Epithelial cell of proximal tubule (primary cell): ENCODE data around the gene SPDYE4. TPM values are rescaled to one million over a fixed set of nuclear protein-coding genes. Genes with fewer than 3 reads are reported as not detected.

Source experiments
- DNase-seq: peaks from one replicate; pipeline ENCODE4 v3.0.0-alpha.2; 2011; ENCODE audit warnings: low read depth
- H3K4me3 ChIP-seq: 2 replicates; pipeline ENCODE4 v1.5.1; 2011; ENCODE audit warnings: low read depth, mild to moderate bottlenecking, low read length
- CTCF ChIP-seq: conservative IDR thresholded peaks from 2 replicates; pipeline ENCODE4 v1.5.1; 2012; ENCODE audit warnings: low read depth, mild to moderate bottlenecking, low read length
- total RNA-seq: library from RNA; depleted of rRNA; stranded (reverse); fragments of >200 nt; gene quantifications from 2 replicates; pipeline ENCODE4 v1.2.3, GENCODE V29; 2015

SPDYE4 gene
- total RNA-seq, 1 donor from 2014 or later: not detected

GRCh38 chr17:8746501-8747236 lies 11.7 kb downstream of the SPDYE4 start:
- peak overlapping the region; percentile 57 for H3K4me3 ChIP-seq
- TF ChIP-seq CTCF: no peak
- no peak for DNase-seq

DNA sequence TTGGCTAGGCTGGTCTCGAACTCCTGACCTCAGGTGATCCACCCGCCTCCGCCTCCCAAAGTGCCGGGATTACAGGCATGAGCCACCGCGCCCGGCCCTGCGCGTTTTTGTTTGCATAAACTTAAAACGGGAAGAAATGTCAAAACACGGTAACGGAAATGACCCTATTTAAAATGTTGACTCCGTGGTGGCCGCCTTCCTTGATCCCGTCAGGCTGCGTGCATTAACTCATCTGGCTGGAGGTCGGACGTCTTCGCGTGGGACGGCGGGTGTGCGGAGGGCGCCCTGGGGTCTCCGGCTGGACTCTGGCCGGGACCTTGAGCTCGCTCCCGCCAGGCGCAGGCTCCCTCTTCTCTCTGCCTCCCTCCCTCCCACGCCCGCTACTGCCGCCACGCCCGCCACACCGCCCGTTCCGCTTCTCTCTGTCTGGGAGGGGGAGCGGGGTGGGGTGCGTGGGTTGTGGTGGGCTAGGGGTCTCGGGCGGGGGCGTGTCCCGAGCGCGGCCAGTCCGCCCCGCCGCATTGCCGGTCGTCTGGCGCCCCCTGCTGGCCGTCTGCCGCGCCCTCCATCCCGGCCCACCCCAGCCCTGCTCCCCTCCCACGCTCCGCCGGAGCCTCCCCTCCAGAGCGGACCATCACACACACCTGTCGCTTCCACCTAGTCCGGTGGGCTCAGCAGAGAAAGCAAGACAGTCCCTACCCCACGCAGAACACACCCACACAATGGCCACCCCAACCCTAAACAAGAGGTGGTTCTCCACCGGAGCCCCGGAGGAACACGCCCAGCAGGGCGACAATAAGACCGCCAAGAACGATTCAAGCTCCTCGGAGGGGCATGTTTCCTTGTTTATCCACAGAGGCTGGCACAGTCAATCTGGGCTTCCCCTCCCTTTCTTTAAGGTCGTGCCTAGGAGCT lies 12.5 kb downstream of the SPDYE4 start:
- DNase-seq: no peak
- peak; percentile 62 for TF ChIP-seq CTCF
- H3K4me3 ChIP-seq: peak overlapping the region; percentile 57

DNA sequence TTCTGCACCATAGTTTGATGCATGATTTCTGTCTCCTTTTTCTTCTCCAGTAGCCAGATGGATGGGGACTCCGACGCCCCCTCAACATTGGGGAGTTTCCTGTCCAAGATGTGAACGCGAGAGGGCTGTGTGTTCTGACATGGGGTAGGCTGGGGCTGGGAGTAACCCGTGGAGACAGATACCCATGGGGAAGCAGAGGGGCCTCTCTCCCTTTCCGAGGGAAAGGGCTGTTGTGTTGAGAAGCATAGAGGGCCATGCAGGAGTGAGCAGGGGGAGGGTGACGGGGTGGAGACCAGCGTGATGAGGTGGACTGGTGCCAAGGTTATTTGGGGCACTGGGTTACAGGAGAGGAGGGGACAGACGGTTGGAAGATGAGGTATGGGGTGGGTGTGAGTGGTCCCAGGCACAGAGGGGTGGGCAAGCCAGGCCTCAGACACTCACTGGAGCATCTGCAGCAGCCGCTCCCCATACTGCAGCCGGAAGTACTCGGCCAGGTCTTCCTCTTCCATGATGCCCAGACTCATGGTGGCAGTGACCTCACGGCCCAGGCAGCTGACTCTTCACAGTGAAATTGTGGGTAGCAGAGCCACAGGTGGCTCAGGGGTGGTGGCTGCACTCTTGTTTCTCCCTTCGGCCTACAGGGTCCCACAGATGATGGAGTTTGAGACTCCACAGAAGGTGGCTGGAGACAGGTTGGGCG lies 14.1 kb downstream of the SPDYE4 start:
- no peak overlapping the region for H3K4me3 ChIP-seq
- TF ChIP-seq CTCF: no peak
- DNase-seq: no peak

DNA sequence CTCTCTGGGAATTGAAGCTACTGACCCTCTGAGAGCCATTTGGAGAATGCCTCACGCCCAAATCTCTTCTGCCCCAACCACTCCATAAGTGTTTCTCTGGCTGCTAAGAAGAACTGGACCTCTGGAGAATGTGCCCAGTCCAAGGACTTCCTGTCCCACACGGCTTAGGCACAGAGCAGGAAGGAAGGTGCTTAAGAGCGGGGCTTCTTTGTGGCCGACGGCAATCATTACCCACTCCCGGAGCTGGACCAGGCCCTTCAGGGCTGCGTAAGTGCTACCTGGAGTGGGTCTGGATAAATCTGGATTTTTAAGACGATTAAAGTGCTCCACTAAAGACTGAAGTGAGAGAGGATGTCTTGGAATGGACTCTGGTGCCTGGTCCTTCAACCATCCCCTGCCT lies 15.5 kb downstream of the SPDYE4 start:
- no peak for DNase-seq
- TF ChIP-seq CTCF: no peak
- no peak overlapping the region for H3K4me3 ChIP-seq

- TF ChIP-seq CTCF: no peak
- DNase-seq: no peak
- no peak overlapping the region for H3K4me3 ChIP-seq
Observed at GRCh38 chr17:8742274-8742673, 16.1 kb downstream of the SPDYE4 start.

DNA sequence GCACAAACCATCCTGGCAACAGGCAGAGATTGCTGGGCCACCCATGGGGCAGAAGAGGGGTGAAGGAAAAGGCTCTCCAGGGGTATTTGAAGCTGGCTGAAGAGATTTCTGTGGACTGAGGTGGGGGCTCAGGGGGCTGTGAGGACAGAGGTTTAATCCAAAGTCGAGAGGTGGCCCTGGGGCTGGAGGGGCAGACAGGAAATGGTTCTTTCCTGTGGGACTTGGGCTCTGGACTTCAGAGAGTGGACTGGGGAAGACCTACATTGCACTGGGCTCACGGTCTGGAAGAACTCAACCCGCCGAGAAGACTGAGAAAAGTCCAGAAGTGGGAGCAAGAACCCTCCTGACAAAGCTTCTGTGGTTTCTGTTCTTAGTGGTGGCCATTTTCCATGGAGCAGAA lies 16.6 kb downstream of the SPDYE4 start:
- TF ChIP-seq CTCF: no peak
- DNase-seq: no peak
- no peak overlapping the region for H3K4me3 ChIP-seq
